GM12891 (cell line): ENCODE results near the gene UNC5A.

Source experiments
- PAX5 ChIP-seq: IDR thresholded peaks from 2 replicates; pipeline ENCODE4 v1.6.1; 2011; ENCODE audit warnings: low read length, moderate library complexity, mild to moderate bottlenecking; ENCODE audit not compliant: insufficient read depth, severe bottlenecking
- POLR2A ChIP-seq: IDR thresholded peaks from 2 replicates; pipeline ENCODE4 v1.6.1; 2011; ENCODE audit warnings: low read depth, low read length, control low read depth
- POLR2AphosphoS5 ChIP-seq: IDR thresholded peaks from 2 replicates; pipeline ENCODE4 v1.6.1; 2011; ENCODE audit warnings: low read depth, low read length, control low read depth
- SPI1 ChIP-seq: IDR thresholded peaks from 2 replicates; pipeline ENCODE4 v1.6.1; 2011; ENCODE audit warnings: low read depth, low read length, control low read depth
- TAF1 ChIP-seq: IDR thresholded peaks from 2 replicates; pipeline ENCODE4 v1.6.1; 2011; ENCODE audit warnings: low read depth, low read length, control low read depth

- TF ChIP-seq POLR2A: no peak
- TF ChIP-seq POLR2AphosphoS5: no peak
- TF ChIP-seq TAF1: no peak
- TF ChIP-seq SPI1: no peak
- TF ChIP-seq PAX5: no peak
Observed at GRCh38 chr5:176915906-176916305, 105.5 kb downstream of the UNC5A start.
